AML-193 (cell line): Measurements from ENCODE around the gene LRRC4C.
"Not testable (repeated sequence)": the region's sequence is repeated elsewhere in the genome, so short reads cannot be mapped to it uniquely, and the experiment has no call there.

Experiments used
- DNase-seq, 2 experiments: peaks; one replicate each; lab custom pipeline; 2025; lab: John Stamatoyannopoulos, UW

LRRC4C gene

DNA sequence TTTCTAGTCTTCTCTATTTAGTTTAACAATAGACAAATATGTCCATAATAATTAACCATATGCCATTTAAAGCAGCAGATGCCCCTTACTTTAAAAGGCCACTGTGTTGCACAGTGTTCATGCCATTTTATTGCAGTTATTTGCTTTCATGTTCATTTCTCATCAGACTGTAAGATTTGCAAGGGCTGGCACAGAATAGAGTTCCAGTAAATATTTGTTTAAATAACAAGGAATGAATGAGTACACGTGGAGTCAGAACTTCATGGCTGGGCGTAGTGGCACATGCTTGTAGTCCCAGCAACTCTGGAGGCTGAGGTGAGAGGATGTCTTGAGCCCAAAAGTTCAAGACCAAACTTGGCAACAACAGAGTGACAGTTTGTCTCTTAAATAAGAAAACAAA is 1228.6 kb downstream of the LRRC4C start:
- no peak for DNase-seq

DNA sequence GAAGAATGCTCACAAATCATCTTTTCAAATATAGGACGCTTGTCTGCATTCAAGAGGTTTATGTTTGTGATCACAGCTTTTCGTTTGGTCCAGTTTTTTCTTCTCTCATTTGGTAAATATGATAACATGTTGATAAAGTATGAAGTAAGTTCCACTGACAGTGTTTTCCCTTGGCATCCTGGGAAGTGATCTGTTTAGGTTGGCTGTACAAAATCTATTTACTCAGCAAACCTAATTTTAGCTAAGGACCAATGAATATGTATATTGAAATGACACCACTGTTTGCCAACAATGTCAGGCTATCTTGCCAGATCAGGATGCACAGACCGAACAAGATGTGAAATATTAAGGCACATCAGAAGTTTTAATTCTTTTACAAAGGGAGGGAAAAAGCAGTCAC is 1230.8 kb downstream of the LRRC4C start:
- no peak for DNase-seq

DNA sequence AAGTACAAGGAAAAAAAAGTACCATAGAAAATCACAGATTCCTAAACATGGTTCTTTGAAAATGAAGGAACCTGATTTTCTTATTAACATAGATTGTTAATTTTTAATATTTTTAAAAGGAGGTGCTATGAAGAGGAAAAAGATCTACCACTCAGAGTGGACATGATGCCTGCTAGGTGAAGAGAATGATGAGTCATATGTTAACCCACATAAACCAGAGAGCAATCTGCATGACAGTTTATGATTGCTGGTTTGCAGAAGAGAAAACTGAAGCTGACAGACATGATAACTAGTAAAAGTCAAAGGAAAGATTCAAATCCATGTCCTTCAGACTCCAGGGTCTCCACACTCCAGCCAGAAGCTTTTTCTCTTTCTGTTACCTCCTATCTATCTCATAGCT is 1231.7 kb downstream of the LRRC4C start:
- DNase-seq = no peak

DNA sequence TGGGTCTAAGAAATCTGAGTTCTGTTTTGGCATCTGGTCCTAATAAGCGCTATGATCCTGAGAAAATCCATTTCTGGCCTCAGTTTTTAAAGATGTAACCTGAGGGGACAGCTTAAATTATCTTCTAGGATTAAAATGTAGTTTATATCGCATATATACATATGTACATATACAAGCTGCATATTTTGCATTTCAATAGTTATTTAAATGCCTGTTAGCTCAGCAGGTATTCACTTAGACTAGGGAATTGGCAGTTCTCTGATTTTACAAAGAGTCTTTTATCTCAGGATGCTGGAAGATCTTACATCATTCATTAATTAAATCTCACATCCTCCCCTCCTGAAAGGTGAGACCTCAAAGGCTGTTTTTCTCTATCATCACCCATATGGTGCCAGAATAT is 1232.8 kb downstream of the LRRC4C start:
- no peak for DNase-seq

DNA sequence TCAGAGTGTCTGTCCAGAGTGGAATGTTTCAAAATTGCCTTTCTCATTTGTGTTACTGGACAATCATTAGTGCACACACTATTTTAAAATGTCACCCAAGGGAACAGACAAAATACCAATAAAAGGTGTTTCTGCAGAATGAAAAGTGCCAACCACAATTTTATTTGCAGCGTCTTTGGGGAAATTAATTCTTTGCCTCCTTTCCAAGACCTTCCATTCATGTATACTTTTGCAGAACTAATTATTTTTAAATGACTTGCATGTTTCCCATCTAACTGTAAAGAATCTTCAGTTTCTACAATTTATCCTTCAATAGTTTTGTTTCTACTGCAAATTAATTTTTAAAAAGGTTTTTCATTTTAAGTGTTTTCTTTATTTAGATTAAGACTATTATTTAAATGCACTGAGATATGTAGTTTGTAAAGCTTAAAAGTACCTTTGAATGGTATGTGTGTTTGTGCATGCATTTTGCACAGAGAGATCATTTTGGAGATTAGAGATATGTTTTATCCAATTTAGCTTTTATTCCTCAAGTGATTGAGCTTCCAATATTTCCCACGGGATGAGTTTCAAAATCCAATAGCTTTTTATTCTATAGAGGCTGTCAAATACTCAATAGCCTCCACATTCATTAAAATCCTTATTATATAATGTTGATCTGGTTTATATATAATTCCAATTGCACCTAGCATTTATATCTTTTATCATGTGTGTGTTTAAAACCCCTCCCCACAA is 1235.7 kb downstream of the LRRC4C start:
- no peak for DNase-seq

DNA sequence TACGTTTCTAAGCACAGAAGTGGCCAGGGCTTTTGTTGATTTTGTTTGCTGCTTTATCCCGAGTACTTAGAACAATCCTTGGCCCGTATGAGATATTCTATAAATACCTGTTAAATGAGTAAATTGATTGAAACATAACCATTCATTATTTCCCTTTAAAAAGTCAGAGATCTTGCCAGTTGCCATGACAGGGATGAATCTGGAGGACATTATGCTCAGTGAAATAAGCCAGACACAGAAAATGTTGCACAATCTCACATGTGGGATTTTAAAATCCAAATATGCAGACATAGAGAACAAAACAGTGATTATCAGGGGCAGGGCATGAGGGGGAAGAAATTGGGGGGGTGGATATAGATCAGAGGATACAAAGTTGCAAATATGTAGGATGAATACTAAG is 1240.1 kb downstream of the LRRC4C start:
- no peak for DNase-seq

DNA sequence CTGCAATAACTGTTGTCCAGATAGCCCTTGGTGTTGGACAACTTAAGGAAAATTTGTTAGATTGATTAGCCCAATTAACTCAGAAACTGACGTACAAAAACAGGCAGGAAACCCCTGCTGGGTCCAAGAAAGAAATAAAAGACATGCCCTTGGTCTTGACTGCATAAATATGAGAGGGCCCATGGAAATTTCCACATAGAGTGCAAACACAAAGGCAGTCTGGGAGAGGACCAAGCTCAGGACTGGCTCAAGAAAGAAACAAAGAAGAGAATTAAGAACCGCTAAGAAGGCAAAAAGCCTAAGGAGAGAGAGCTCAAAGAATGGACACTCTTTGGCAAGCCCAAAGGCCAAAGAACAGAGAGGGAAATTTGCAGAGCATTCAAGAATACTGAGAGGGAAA is 1243.9 kb downstream of the LRRC4C start:
- no peak for DNase-seq

DNA sequence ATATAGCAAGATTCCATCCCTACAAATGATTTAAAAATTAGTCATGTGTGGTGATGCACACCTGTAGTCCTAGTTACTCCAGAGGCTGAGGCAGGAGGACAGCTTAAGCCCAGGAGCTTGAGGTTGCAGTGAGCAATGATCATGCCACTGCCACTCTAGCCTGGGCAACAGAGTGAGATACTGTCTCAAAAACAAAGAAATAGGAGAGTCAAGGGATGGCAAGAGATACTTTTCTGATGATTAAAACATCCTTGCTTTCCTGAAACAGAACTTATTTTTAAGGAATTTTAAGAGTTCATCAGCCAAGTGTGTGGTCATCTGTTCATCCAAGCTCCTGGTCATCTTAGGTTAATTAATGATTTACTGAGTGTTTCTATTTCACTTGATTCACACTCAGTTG is 1252.0 kb downstream of the LRRC4C start:
- no peak for DNase-seq

DNA sequence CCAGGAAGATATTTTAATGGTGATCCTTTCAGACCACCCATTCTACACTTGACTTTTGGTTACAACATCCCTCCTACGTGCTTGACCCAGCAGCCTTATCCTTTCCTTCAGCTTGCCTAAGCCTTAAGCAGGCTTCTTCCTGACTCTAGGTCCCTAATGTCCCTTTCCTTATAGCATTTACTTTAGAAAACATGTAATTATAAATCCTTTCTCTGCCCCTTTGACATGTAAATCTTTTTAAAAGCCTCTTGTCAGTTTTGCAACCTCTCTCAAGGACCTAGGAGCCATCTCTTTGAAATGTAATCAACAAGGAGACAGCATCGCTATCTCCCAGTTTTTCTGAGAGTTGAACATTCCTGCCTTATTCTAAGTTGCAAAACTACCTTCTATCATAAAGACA is 1255.2 kb downstream of the LRRC4C start:
- DNase-seq = no peak

DNA sequence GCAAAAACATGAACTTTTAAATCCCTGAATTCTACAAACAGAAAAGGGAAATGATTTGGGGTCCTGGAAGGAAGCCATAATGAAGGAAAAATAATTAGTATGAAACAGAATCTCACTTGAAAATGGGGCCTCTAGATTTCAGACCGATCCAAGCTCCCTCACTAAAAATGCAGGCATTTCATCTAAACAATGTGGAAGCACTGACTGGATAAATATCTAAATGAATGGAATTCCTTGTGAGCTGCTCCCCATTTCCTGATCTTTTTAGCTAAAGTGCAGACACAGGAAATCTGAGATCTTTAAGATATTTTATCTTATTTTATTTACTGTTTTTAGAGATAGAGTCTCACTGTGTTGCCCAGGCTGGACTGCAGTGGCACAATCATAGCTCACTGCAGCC is 1255.8 kb downstream of the LRRC4C start:
- no peak for DNase-seq

DNA sequence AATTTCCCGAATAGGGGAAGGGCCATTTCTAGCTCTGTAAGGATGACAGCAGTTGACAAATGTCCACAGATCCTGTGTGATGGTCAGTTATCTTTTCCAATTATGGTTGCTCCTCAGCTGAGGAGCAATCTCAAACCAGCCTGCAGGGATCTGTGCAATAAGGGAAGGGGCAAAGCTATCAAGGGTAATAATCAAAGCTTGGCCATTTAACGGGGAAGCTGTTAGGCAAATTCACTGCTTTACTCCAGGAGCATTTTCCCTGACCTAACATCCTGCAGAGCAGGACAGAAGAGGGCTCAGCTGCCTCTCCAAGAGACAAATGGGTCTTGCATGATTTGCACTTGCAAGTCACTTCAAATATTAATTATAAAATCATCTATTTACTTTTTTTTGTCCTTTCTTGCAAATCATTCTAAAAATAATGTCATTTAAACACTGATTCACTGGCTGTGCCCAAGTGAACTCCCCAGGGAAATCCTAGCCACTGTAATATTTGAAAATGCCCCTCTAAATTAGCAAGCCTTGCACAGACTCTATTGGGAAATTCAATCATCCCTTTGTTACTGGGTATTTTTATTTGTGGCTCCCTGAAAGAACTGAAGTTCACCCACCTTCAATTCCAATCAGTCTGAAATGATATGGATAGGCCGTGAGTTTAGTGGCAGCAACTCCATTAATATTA is 1256.7 kb downstream of the LRRC4C start:
- DNase-seq = no peak

DNA sequence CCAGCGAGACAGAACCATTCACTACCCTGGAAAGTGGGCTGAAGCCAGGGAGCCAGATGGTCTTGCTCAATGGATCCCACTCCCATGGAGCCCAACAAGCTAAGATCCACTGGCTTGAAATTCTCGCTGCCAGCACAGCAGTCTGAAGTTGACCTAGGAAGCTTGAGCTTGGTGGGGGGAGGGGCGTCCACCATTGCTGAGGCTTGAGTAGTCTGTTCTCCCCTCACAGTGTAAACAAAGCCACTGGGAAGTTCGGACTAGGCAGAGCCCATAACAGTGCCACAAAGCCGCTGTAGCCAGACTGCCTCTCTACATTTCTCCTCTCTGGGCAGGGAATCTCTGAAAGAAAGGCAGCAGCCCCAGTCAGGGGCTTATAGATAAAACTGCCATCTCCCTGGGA is 1266.9 kb downstream of the LRRC4C start:
- not testable (repeated sequence) for DNase-seq

DNA sequence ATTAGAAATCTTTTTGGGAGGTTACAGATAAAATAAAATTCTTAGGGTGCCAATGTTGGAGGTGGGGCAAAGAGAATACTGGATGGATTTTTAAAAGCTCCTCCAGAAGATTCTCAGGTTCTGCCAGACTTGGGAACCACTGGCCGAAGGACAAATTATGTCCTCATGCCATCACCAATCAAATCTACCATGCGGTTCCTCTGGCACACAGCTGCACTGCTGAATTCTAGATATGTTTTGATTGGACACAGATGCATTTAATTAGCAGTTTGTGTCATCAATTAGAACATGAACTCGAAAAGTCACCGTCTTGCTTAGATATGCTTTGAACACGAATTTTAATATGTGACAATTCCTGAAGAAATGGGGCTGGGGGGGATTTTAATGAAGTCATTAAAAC is 1269.2 kb downstream of the LRRC4C start:
- DNase-seq = no peak

DNA sequence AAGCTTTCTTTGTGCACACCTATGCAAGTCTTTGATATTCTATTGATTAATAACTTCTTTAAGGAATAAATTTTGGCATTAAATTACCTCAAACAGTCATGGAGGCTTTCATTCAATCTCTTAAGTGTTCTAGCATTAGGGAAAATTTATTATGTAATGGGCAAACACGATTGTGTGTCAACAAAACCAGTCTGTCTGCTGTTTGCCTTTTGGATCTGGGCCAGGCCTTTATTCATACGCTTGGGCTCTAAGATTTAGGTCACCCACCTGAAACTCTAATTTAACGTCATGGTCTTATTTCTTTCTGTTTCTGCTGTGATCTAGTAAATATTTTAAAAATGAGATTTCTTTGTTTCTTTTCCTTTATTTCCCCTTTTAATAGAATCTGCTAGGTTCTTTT is 1270.6 kb downstream of the LRRC4C start:
- DNase-seq = no peak

DNA sequence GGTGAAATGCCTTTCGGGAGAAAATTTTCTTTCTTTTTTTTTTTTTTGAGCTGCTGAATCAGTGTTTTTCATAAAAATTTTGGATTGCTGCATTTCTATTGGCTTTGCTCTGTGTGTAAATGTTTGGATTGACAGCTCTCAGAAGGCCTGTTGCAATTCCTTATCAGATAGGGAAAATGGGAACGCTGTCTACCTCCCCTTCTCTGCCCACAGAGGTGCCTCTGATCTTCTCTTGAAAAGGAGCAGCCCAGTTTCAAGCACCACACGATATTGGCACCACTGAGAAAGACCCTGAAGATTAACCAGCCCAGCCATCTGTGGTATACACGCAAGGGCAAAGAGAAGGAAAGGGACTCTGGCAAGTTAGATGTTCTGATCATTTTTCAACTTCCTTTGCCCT is 1272.2 kb downstream of the LRRC4C start:
- DNase-seq = no peak

DNA sequence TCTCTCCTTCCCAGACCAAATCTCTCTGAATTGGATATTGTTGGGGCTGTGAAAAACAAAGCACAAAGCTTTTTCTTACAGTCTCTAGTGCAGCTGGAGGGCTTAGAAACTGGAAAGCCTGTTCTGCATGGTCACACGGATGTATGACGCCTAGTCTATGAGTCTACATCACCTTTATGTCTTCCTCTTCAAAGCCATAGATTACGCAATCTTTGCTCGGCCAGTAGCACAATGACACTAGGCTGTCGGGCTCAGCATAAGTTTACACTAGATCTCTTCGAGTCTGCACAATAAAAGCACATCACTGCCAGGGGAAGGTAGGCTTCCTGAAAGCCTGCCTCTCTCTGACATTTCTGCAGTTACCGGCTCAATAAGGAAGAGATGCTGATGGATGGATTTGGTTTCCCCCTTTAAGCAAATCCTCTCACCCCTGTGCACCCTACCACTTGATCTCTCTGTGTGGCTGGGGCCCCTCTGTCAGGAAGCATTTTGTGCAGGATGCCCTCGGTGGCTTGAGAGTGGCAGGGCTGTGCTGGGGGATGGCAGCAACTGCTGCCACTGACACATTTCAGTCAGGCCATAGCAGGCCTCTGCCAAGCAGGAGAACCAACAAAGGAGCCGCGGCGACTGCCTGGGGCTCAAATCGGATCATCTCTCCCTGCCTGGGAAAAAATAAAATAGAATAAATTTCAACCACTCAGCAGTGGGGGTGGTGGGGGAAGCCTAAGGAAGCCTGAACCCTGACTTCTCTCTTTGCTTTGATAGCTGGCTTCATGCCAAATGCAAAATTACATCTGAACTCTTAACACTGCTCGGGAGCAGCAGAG is 1272.8 kb downstream of the LRRC4C start:
- DNase-seq = no peak

DNA sequence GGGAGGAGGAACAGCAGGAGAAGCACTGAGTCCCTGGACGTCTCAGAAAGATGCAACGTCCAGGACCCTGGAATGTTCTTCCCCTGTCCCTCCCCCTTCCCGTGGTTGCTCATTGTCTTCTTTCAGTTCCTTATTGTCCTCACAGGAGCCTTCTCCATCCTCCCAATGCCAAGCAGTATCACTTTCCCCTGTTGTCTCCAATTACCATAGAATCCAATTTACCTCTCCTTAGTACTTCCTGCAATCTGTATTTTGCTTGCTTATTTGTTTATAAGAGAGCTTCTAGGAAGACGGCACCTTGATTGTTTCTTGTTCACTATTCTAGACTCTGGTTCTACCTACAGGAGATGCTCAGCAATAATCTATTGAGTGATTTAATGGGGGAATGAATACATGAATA is 1273.7 kb downstream of the LRRC4C start:
- DNase-seq = no peak

DNA sequence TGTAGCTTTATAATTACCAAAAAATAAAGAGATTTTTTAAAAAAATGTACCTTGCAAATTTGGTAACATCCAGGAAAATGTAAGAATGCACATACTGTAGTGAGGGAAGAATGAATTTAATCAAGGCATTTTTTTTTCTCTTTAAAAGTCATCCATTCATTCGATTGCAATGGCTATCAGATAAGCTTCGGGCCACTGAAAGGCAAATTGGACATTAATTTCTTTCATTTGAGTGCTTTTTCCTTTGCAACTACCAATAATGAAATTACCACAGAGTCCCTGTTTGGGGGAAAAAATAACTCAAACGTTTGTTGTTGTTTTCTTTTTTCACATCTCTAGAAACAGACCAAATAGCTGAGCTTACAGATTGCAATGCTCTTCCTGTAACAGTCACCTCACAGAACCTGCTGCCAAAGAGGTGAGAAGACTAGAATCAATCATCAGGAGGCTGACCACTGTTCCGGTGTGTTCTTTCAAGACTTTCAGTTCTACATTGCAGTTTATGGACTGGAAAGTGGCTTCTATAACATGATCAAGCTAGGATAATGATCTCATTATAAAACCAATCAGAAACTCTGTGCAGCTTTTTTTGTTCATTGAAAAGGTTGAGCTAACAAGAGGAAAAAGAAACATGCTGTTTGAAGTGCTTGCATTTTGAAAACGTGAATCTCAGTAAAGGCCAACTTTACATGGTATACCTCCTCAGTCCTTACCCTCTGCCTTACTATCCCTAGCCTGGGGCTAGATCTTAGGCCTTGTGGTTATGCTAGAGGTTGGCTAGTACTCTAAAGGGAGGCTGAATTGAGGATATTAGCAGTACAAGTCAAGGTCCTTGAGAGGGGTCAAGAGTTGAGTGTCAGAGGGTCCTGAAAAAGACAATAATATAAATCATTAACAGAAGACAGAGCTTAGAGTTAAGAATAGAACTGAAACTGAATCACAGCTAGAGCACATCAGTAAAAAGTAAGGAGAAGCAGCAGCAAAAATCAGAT is 1276.1 kb downstream of the LRRC4C start:
- DNase-seq = no peak

DNA sequence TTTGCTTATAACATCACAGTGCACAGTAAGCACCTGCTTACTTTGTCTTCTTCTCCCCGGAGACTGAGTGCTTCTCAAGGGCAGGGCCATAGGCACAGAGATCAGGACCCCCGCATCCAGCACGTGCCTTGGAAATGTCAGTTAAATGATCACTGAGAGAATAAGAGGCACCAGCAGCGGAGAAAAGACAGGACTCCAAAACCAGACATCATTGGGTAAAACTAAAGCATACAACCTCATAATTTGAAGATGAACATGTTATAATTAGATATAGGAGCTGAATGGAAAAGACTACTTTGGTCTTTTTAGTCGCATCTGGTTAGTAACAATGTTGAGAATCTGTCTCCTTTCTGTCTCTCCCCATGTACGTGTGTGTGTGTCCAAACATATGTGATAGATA is 1279.9 kb downstream of the LRRC4C start:
- DNase-seq = no peak

DNA sequence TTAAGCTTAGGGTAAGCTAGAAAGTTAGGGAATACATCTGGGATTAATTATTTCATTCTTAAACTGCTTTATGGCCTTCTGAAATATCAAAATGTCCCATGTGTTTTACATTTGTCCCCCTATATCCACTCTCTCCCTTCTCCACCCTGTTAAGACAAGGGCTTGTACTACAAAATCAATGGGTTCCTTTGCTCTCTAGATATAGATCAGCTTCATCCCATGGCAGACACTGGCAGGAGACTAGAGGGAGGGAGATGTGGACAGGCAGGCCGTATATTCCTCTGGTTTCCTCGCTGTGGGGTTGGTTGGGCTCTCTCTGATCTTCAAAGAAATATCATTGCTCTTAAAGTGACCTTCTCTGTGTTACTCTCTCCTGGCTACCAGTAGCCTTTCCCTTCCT is 1281.0 kb downstream of the LRRC4C start:
- no peak for DNase-seq

DNA sequence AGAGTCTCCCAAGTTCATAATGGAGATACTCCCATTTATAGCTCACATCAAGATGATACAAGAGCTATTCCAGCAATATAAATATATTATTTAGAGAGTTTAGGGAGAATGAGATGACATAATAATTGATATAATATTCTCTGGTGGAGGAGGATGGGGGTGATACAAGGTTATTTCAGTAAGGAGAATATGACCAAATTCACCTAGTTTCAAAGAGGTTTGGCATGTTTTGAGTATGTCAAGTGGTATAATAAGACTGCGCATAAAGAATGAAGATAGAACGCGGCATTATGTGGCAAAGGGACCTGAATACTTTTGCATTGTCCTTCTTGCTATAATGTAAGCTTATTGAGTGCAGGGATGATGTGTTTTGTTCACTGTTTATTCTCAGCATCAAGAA is 1283.5 kb downstream of the LRRC4C start:
- DNase-seq = no peak

DNA sequence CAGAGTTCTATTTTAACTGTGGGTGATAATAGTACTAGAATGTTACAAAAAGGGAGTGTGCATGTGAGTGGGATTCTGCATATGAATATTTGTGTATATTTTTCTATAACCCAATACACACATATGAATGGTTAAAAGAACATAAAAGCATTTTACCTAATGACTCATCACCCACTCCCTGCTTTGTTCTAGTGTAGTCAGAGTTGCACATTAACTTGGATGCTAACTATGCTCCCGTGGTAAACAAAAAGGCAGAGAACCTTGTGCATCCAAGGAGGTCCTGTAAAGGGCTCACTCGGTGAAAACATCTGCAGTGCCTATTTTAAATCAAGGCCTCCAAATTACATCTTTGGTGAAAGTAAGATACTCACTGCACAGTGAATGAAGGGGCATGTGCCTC is 1289.4 kb downstream of the LRRC4C start:
- DNase-seq = no peak
